ENCODE results near the gene KRTAP20-3.

The KRTAP20-3 gene

GRCh38 chr21:30634906-30635305 lies 7.8 kb upstream of the KRTAP20-3 start, which contains the start of gene KRTAP20-2:
Gene KRTAP20-2 (plus strand): TSS chr21:30635206. CDS start chr21:30635264, 58 bp downstream.
- Mint-ChIP-seq H3K27me3 (no peaks in the 10 kb centered on the region), H3K27ac (no peak within 1 kb of the TSS), H3K4me3 (no peak within 1 kb of the TSS), H3K4me1 (ENCODE audit: low read depth in 2 of 2) (no peaks in the 10 kb centered on the region), H3K9me3 (peaks cover 0 to 1% of the 10 kb centered on the region in 2 donors), H3K36me3 (ENCODE audit: insufficient read depth) (no peaks in the 10 kb centered on the region)
- DNase-seq: no peak
- no peak for ATAC-seq (replicated peaks)

GRCh38 chr21:30638686-30639085 lies 4.0 kb upstream of the KRTAP20-3 start:
- Mint-ChIP-seq H3K36me3 (ENCODE audit: insufficient read depth) (no peaks in the 10 kb centered on the region), H3K9me3 (peaks cover 0 to 1% of the 10 kb centered on the region in 2 donors), H3K4me1 (ENCODE audit: low read depth in 2 of 2) (no peaks in the 10 kb centered on the region), H3K27ac (no peak overlapping the region), H3K4me3 (no peak overlapping the region), H3K27me3 (no peaks in the 10 kb centered on the region)
- ATAC-seq (replicated peaks) (no peak), DNase-seq (no peak)

DNA sequence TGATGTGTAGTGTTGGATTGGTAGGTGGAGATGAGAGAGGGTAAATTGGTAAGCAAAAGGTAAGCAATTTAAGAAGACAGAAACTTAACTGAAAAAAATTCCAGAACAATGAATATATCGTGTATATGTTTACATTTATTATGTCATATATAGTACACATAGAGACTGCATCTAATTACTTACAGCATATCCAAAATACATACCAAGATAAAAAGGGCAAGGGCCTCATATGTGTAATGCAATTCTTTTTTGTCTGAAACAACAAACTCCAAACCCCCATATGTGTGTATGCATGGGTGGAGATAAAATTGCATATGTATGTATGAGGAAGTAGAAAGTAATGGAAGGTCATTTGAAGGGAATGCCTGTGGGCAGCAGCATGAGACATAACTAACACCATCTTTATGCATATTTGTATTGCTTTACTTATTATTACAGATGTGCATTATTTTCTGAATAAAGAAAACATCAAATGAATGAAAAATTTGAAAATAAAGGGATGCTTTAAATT lies 4.3 kb downstream of the KRTAP20-3 start:
- no peak for ATAC-seq (replicated peaks)
- Mint-ChIP-seq H3K36me3 (ENCODE audit: insufficient read depth) (no peaks in the 10 kb centered on the region), H3K9me3 (peaks cover 5 to 6% of the 10 kb centered on the region in 2 donors)

GRCh38 chr21:30652891-30653290 lies 10.2 kb downstream of the KRTAP20-3 start:
- H3K4me3 Mint-ChIP-seq: no peak overlapping the region

More for the DNA sequence above, 4.3 kb downstream of the KRTAP20-3 start:
- no peaks in the 10 kb centered on the region for H3K4me1 Mint-ChIP-seq (ENCODE audit: low read depth in 2 of 2)
- no peak overlapping the region for H3K27ac Mint-ChIP-seq
- DNase-seq: no peak
- H3K4me3 Mint-ChIP-seq: no peak overlapping the region
- H3K27me3 Mint-ChIP-seq: no peaks in the 10 kb centered on the region

GRCh38 chr21:30668776-30669175 lies 26.1 kb downstream of the KRTAP20-3 start:
- no peak for DNase-seq
- H3K36me3 Mint-ChIP-seq (ENCODE audit: insufficient read depth): no peaks in the 10 kb centered on the region
- peaks cover 6 to 14% of the 10 kb centered on the region in 2 donors for H3K9me3 Mint-ChIP-seq
- H3K27ac Mint-ChIP-seq: no peak overlapping the region
- no peak for ATAC-seq (replicated peaks)
- no peaks in the 10 kb centered on the region for H3K4me1 Mint-ChIP-seq (ENCODE audit: low read depth in 2 of 2)
- no peak overlapping the region for H3K4me3 Mint-ChIP-seq
- H3K27me3 Mint-ChIP-seq: peaks cover 0 to 7% of the 10 kb centered on the region in 2 donors

More at GRCh38 chr21:30652891-30653290, 10.2 kb downstream of the KRTAP20-3 start:
- no peak for DNase-seq
- peaks cover 2 to 6% of the 10 kb centered on the region in 2 donors for H3K9me3 Mint-ChIP-seq
- H3K36me3 Mint-ChIP-seq (ENCODE audit: insufficient read depth): no peaks in the 10 kb centered on the region
- ATAC-seq (replicated peaks): no peak
- H3K4me1 Mint-ChIP-seq (ENCODE audit: low read depth in 2 of 2): no peaks in the 10 kb centered on the region
- H3K27ac Mint-ChIP-seq: no peak overlapping the region
- H3K27me3 Mint-ChIP-seq: no peaks in the 10 kb centered on the region

DNA sequence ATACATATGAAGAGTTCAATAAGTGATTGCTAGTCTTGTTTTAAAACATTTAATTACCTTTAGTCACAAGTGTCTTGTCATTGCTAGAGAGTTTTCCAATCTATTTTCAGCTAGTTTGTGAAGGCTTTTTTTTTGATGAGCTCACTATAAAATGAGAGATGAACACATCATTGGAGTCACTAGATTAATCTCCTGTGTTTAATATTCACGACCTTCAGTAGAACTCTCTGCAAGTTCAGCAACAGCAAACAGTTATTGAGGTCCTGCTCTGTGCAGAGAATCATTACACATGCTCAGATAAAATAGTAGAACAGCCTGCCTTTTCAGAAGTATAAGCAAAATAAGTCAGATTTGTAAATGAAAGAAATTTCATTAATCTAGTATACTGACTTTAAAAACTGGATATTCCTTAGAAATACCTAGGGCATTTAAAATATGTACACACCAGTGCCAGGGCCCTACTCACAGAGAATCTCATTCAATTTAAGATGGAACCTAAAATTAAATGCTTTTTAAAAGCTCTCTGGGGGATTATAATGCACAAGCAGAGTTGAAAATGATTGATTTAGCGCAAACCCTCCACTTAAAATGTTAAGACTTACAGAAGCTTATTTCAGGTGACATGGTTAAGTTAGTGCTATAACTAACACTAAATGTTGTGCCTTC lies 30.5 kb downstream of the KRTAP20-3 start:
- H3K4me3 Mint-ChIP-seq: no peak overlapping the region
- DNase-seq: no peak
- peaks cover 3% of the 10 kb centered on the region for H3K36me3 Mint-ChIP-seq (ENCODE audit: insufficient read depth)
- H3K9me3 Mint-ChIP-seq: peaks cover 6 to 28% of the 10 kb centered on the region in 2 donors
- no peak overlapping the region for H3K27ac Mint-ChIP-seq
- ATAC-seq (replicated peaks): no peak
- peaks cover 0 to 7% of the 10 kb centered on the region in 2 donors for H3K27me3 Mint-ChIP-seq
- no peaks in the 10 kb centered on the region for H3K4me1 Mint-ChIP-seq (ENCODE audit: low read depth in 2 of 2)

DNA sequence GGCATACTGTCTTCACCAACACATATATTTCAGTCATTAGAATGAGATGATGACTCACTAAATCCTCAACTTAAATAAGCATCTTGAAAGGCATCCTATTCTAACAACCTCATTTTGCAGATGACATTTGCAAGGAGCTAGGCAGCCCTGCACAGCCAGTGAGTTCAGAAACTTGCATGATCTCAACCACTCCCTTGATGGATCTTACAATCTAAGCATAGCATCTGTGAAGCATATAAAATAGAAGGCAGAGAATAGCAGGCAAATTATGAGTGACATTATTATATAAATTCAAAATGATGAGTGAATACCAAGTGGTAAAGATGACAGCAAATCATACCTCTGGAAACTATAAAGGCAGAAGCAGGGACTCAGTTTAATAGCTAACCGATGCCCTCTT lies 31.6 kb downstream of the KRTAP20-3 start:
- no peak for ATAC-seq (replicated peaks)
- no peak overlapping the region for H3K4me3 Mint-ChIP-seq
- H3K4me1 Mint-ChIP-seq (ENCODE audit: low read depth in 2 of 2): no peaks in the 10 kb centered on the region
- peaks cover 3% of the 10 kb centered on the region for H3K36me3 Mint-ChIP-seq (ENCODE audit: insufficient read depth)
- DNase-seq: no peak
- H3K9me3 Mint-ChIP-seq: peaks cover 6 to 28% of the 10 kb centered on the region in 2 donors
- no peak overlapping the region for H3K27ac Mint-ChIP-seq
- H3K27me3 Mint-ChIP-seq: peaks cover 0 to 7% of the 10 kb centered on the region in 2 donors

DNA sequence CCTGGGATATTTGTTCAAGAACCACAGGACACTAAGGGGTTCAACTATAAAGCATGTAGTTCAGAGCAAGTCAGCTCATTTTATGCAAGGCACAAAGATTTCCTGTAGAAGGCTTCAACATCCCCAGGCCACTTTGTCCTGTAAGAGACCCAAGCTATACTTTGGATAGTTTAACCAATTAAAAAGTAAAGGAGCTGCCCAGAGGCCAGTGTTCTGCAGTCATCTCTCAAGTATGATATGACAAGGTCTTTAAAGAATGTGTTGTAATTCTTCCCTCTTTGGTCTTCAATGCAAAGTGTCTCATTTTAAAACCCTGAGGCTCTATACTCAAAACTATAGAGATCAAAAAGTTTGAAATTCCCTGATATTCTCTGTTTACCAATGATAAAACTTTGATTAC lies 34.1 kb downstream of the KRTAP20-3 start:
- Mint-ChIP-seq H3K27ac (no peak overlapping the region), H3K27me3 (no peaks in the 10 kb centered on the region), H3K4me1 (ENCODE audit: low read depth in 2 of 2) (no peaks in the 10 kb centered on the region), H3K36me3 (ENCODE audit: insufficient read depth) (peaks cover 3% of the 10 kb centered on the region), H3K4me3 (no peak overlapping the region), H3K9me3 (peaks cover 2 to 15% of the 10 kb centered on the region in 2 donors)
- DNase-seq: no peak
- ATAC-seq (replicated peaks): no peak

- Mint-ChIP-seq H3K27ac (no peak overlapping the region), H3K4me1 (ENCODE audit: low read depth in 2 of 2) (no peaks in the 10 kb centered on the region), H3K27me3 (no peaks in the 10 kb centered on the region), H3K4me3 (no peak overlapping the region), H3K9me3 (peaks cover 2 to 6% of the 10 kb centered on the region in 2 donors), H3K36me3 (ENCODE audit: insufficient read depth) (peaks cover 5% of the 10 kb centered on the region)
- DNase-seq (no peak), ATAC-seq (replicated peaks) (no peak)
Observed at GRCh38 chr21:30680586-30680985, 37.9 kb downstream of the KRTAP20-3 start.

GRCh38 chr21:30684506-30684905 lies 41.8 kb downstream of the KRTAP20-3 start:
- Mint-ChIP-seq H3K4me3 (no peak overlapping the region), H3K27me3 (peaks cover 0 to under 1% of the 10 kb centered on the region in 2 donors), H3K36me3 (ENCODE audit: insufficient read depth) (peaks cover 2% of the 10 kb centered on the region), H3K4me1 (ENCODE audit: low read depth in 2 of 2) (no peaks in the 10 kb centered on the region), H3K27ac (no peak overlapping the region), H3K9me3 (peaks cover 0 to 2% of the 10 kb centered on the region in 2 donors)
- no peak for DNase-seq
- ATAC-seq (replicated peaks): no peak

GRCh38 chr21:30689822-30690221 lies 47.2 kb downstream of the KRTAP20-3 start:
- ATAC-seq (replicated peaks) (no peak), DNase-seq (no peak)
- no peak overlapping the region for H3K4me3 Mint-ChIP-seq
- no peaks in the 10 kb centered on the region for H3K9me3 Mint-ChIP-seq
- H3K27me3 Mint-ChIP-seq: peaks cover 0 to 7% of the 10 kb centered on the region in 2 donors
- no peak overlapping the region for H3K27ac Mint-ChIP-seq
- H3K4me1 Mint-ChIP-seq (ENCODE audit: low read depth in 2 of 2): no peaks in the 10 kb centered on the region
- H3K36me3 Mint-ChIP-seq (ENCODE audit: insufficient read depth): peaks cover 3% of the 10 kb centered on the region
